ENCODE data around the gene IGF1R. TPM values are rescaled to one million over a fixed set of nuclear protein-coding genes. Genes with fewer than 3 reads are reported as not detected.

Gene IGF1R
- total RNA-seq, 1 donor from 2014 or later = 151 TPM

GRCh38 chr15:98753726-98754656 lies 105.7 kb downstream of the IGF1R start:
- peaks cover 4 to 24% of the 10 kb centered on the region in 2 donors for H3K4me1 ChIP-seq

GRCh38 chr15:98754657-98755022 lies 106.3 kb downstream of the IGF1R start:
- Histone ChIP-seq H3K9me3 (no peaks in the 10 kb centered on the region), H3K27me3 (no peaks in the 10 kb centered on the region), H3K4me3 (peak overlapping the region in 1 of 2 donors; percentile 47), H3K27ac (peak overlapping the region in 1 of 2 donors; percentile 43), H3K36me3 (no peaks in the 10 kb centered on the region), H3K4me1 (peaks cover 4 to 24% of the 10 kb centered on the region in 2 donors)
- intact Hi-C loops (cut with DNase I) = no loop called here
- no peak for DNase-seq (ENCODE audit: low spot score in 2 of 2)
- TF ChIP-seq CTCF (IDR thresholded peaks at IDR 0.05) = no peak

More at GRCh38 chr15:98753726-98754656, 105.7 kb downstream of the IGF1R start:
- no peak for TF ChIP-seq CTCF (IDR thresholded peaks at IDR 0.05)
- peak overlapping the region in 1 of 2 donors; percentile 47 for H3K4me3 ChIP-seq
- no peaks in the 10 kb centered on the region for H3K36me3 ChIP-seq
- peak overlapping the region in 1 of 2 donors; percentile 43 for H3K27ac ChIP-seq
- H3K9me3 ChIP-seq = no peaks in the 10 kb centered on the region
- intact Hi-C loops (cut with DNase I) = no loop called here
- H3K27me3 ChIP-seq = no peaks in the 10 kb centered on the region
- no peak for DNase-seq (ENCODE audit: low spot score in 2 of 2)

DNA sequence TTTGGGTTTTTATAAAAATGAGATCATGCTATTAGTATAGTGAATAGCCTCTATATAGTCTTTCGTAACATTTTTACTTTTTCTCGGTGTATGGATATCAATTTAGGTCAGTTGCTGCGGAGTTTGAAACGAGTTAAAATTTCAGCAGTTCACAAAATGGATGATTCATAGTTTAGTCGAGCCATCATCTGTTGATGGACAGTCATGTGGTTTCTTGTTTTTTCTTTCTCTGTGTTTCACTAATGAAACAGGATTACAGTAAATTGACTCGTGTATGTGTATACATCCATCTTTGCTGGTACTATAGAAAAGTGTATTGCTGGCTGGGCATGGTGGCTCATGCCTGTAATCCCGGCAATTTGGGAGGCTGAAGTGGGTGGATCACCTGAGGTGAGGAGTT lies 106.8 kb downstream of the IGF1R start:
- DNase-seq (ENCODE audit: low spot score in 2 of 2) = no peak
- no peaks in the 10 kb centered on the region for H3K36me3 ChIP-seq
- peak overlapping the region in 1 of 2 donors; percentile 47 for H3K4me3 ChIP-seq
- intact Hi-C loops (cut with DNase I) = no loop called here
- H3K27ac ChIP-seq = no peak overlapping the region
- no peaks in the 10 kb centered on the region for H3K9me3 ChIP-seq
- no peak for TF ChIP-seq CTCF (IDR thresholded peaks at IDR 0.05)
- H3K4me1 ChIP-seq = peaks cover 0 to 24% of the 10 kb centered on the region in 2 donors
- no peaks in the 10 kb centered on the region for H3K27me3 ChIP-seq

DNA sequence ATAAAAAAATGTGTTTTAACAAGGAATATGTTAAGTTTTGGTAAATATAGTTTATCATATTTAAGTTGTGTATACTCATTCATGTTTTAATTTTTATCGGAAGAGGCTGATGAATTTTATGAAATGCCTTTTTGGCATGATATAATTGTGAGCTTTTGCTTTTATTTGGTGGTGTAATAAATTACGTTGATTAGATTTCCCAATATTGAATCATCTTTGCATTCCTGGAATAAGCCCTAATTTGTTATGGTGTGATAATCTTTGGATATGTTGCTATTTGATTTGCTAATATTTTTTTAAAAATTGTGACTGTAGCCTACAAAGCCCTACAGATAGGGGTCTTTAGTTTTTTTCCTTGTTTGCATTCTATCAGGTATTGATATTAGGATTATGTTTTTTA lies 107.4 kb downstream of the IGF1R start:
- TF ChIP-seq CTCF (IDR thresholded peaks at IDR 0.05) = no peak
- H3K27me3 ChIP-seq = no peaks in the 10 kb centered on the region
- no peaks in the 10 kb centered on the region for H3K9me3 ChIP-seq
- no peaks in the 10 kb centered on the region for H3K36me3 ChIP-seq
- peaks cover under 1 to 24% of the 10 kb centered on the region in 2 donors for H3K4me1 ChIP-seq
- H3K4me3 ChIP-seq = no peak overlapping the region
- no peak for DNase-seq (ENCODE audit: low spot score in 2 of 2)
- H3K27ac ChIP-seq = no peak overlapping the region
- intact Hi-C loops (cut with DNase I) = no loop called here

GRCh38 chr15:98758224-98758623 lies 109.9 kb downstream of the IGF1R start:
- H3K27ac ChIP-seq = no peak overlapping the region
- TF ChIP-seq CTCF (IDR thresholded peaks at IDR 0.05) = no peak
- intact Hi-C loops (cut with DNase I) = no loop called here
- DNase-seq (ENCODE audit: low spot score in 2 of 2) = no peak
- H3K27me3 ChIP-seq = no peaks in the 10 kb centered on the region
- H3K36me3 ChIP-seq = no peaks in the 10 kb centered on the region
- H3K4me3 ChIP-seq = no peak overlapping the region
- H3K9me3 ChIP-seq = no peaks in the 10 kb centered on the region
- peaks cover 4 to 27% of the 10 kb centered on the region in 2 donors for H3K4me1 ChIP-seq

All from ascending aorta (tissue), 2 donors.